ENCODE results near the gene ZCCHC14.
A peak's percentile ranks its signal among the peaks of the same experiment; 100 is the strongest.

Gene ZCCHC14

GRCh38 chr16:87495578-87496446, 3.0 kb upstream of the ZCCHC14 start:
- no peak overlapping the region for H4K8ac ChIP-seq (ENCODE audit: low read length)
- no peaks in the 10 kb centered on the region for H3K9me3 ChIP-seq (ENCODE audit: control insufficient read depth, low read length)
- no peak for DNase-seq
- H3K18ac ChIP-seq (ENCODE audit: low read depth in 1 of 2, low read length in 2 of 2): no peak overlapping the region
- H2BK15ac ChIP-seq (ENCODE audit: low read depth, poor library complexity, severe bottlenecking): no peak overlapping the region
- H2BK120ac ChIP-seq (ENCODE audit: low read depth, low read length): no peak overlapping the region
- H3K23ac ChIP-seq (ENCODE audit: low read length in 2 of 2): no peak overlapping the region
- peaks cover 2% of the 10 kb centered on the region for H3K79me1 ChIP-seq (replicated peaks; ENCODE audit: low read length, poor library complexity, severe bottlenecking)
- H3K4ac ChIP-seq (ENCODE audit: low read depth in 1 of 2, low read length in 2 of 2): no peak overlapping the region
- no peak overlapping the region for H2AFZ ChIP-seq (ENCODE audit: low read depth, low read length)
- H2BK5ac ChIP-seq (ENCODE audit: low read depth, low read length, poor library complexity, severe bottlenecking): no peak overlapping the region
- H3K4me2 ChIP-seq (ENCODE audit: low read length, poor library complexity, severe bottlenecking): no peak overlapping the region
- H2BK12ac ChIP-seq (ENCODE audit: low read length in 2 of 2): no peak overlapping the region
- no peak overlapping the region for H3K14ac ChIP-seq (ENCODE audit: low read length in 2 of 2)
- no peak overlapping the region for H3K9ac ChIP-seq (ENCODE audit: low read length)
- no peak overlapping the region for H2AK5ac ChIP-seq (ENCODE audit: low read length, severe bottlenecking)
- peak overlapping the region; percentile 47 for H4K91ac ChIP-seq (ENCODE audit: low read length)
- H3K4me3 ChIP-seq (ENCODE audit: insufficient read depth in 1 of 2, low read depth in 1 of 2, low read length in 2 of 2): no peak overlapping the region
- no peaks in the 10 kb centered on the region for H3K27me3 ChIP-seq (ENCODE audit: control insufficient read depth in 1 of 2, insufficient read depth in 1 of 2, low read length in 2 of 2)
- peaks cover 16% of the 10 kb centered on the region for H3K4me1 ChIP-seq (ENCODE audit: control insufficient read depth, insufficient read depth, low read depth, low read length)
- WGBS: 84% methylated on average over 16 of the region's 17 CpGs
- peaks cover 8 to 11% of the 10 kb centered on the region in 2 experiments for H3K36me3 ChIP-seq (ENCODE audit: control insufficient read depth in 1 of 2, insufficient read depth in 2 of 2, low read depth in 1 of 2, low read length in 2 of 2)
- no peak overlapping the region for H3K27ac ChIP-seq (ENCODE audit: low read length, poor library complexity, severe bottlenecking)

GRCh38 chr16:87493608-87494280, 920 bp upstream of the ZCCHC14 start:
- Histone ChIP-seq H2BK5ac (ENCODE audit: low read depth, low read length, poor library complexity, severe bottlenecking) (no peak overlapping the region), H3K4me3 (ENCODE audit: insufficient read depth in 1 of 2, low read depth in 1 of 2, low read length in 2 of 2) (peak overlapping the region; percentile 0 to 76), H3K9ac (ENCODE audit: low read length) (peak overlapping the region; percentile 63), H2AFZ (ENCODE audit: low read depth, low read length) (no peak overlapping the region), H2AK5ac (ENCODE audit: low read length, severe bottlenecking) (no peak overlapping the region), H3K27ac (ENCODE audit: low read length, poor library complexity, severe bottlenecking) (no peak overlapping the region), H2BK120ac (ENCODE audit: low read depth, low read length) (no peak overlapping the region), H3K18ac (ENCODE audit: low read depth in 1 of 2, low read length in 2 of 2) (peak overlapping the region in 1 of 2 experiments; percentile 41), H2BK12ac (ENCODE audit: low read length in 2 of 2) (no peak overlapping the region), H3K79me1 (replicated peaks; ENCODE audit: low read length, poor library complexity, severe bottlenecking) (peaks cover 2% of the 10 kb centered on the region), H3K14ac (ENCODE audit: low read length in 2 of 2) (no peak overlapping the region), H3K27me3 (ENCODE audit: control insufficient read depth in 1 of 2, insufficient read depth in 1 of 2, low read length in 2 of 2) (no peaks in the 10 kb centered on the region), H4K8ac (ENCODE audit: low read length) (no peak overlapping the region), H2BK15ac (ENCODE audit: low read depth, poor library complexity, severe bottlenecking) (no peak overlapping the region), H3K9me3 (ENCODE audit: control insufficient read depth, low read length) (no peaks in the 10 kb centered on the region), H3K4ac (ENCODE audit: low read depth in 1 of 2, low read length in 2 of 2) (peak overlapping the region in 1 of 2 experiments; percentile 81), H4K91ac (ENCODE audit: low read length) (no peak overlapping the region), H3K36me3 (ENCODE audit: control insufficient read depth in 1 of 2, insufficient read depth in 2 of 2, low read depth in 1 of 2, low read length in 2 of 2) (peaks cover 11 to 13% of the 10 kb centered on the region in 2 experiments), H3K23ac (ENCODE audit: low read length in 2 of 2) (peak overlapping the region in 1 of 2 experiments; percentile 10), H3K4me1 (ENCODE audit: control insufficient read depth, insufficient read depth, low read depth, low read length) (peaks cover 22% of the 10 kb centered on the region), H3K4me2 (ENCODE audit: low read length, poor library complexity, severe bottlenecking) (peak overlapping the region; percentile 80)
- WGBS: 63% methylated on average over 21 of the region's 23 CpGs
- no peak for DNase-seq

- no peak overlapping the region for H3K4me2 ChIP-seq (ENCODE audit: low read length, poor library complexity, severe bottlenecking)
- H3K36me3 ChIP-seq (ENCODE audit: control insufficient read depth in 1 of 2, insufficient read depth in 2 of 2, low read depth in 1 of 2, low read length in 2 of 2): peaks cover 11 to 17% of the 10 kb centered on the region in 2 experiments
- H3K4me1 ChIP-seq (ENCODE audit: control insufficient read depth, insufficient read depth, low read depth, low read length): peaks cover 28% of the 10 kb centered on the region
- no peak overlapping the region for H2BK12ac ChIP-seq (ENCODE audit: low read length in 2 of 2)
- H3K27ac ChIP-seq (ENCODE audit: low read length, poor library complexity, severe bottlenecking): no peak overlapping the region
- no peak overlapping the region for H4K91ac ChIP-seq (ENCODE audit: low read length)
- DNase-seq: no peak
- H2BK120ac ChIP-seq (ENCODE audit: low read depth, low read length): peak overlapping the region; percentile 71
- no peak overlapping the region for H2BK5ac ChIP-seq (ENCODE audit: low read depth, low read length, poor library complexity, severe bottlenecking)
- WGBS: no CpG with 5 or more reads among the region's 74 CpGs
- no peaks in the 10 kb centered on the region for H3K27me3 ChIP-seq (ENCODE audit: control insufficient read depth in 1 of 2, insufficient read depth in 1 of 2, low read length in 2 of 2)
- peak overlapping the region in 1 of 2 experiments; percentile 75 for H3K4me3 ChIP-seq (ENCODE audit: insufficient read depth in 1 of 2, low read depth in 1 of 2, low read length in 2 of 2)
- peak overlapping the region in 1 of 2 experiments; percentile 90 for H3K14ac ChIP-seq (ENCODE audit: low read length in 2 of 2)
- H3K9ac ChIP-seq (ENCODE audit: low read length): no peak overlapping the region
- H2AK5ac ChIP-seq (ENCODE audit: low read length, severe bottlenecking): no peak overlapping the region
- no peaks in the 10 kb centered on the region for H3K9me3 ChIP-seq (ENCODE audit: control insufficient read depth, low read length)
- no peak overlapping the region for H3K4ac ChIP-seq (ENCODE audit: low read depth in 1 of 2, low read length in 2 of 2)
- peaks cover 2% of the 10 kb centered on the region for H3K79me1 ChIP-seq (replicated peaks; ENCODE audit: low read length, poor library complexity, severe bottlenecking)
- peak overlapping the region; percentile 50 for H2BK15ac ChIP-seq (ENCODE audit: low read depth, poor library complexity, severe bottlenecking)
- H3K23ac ChIP-seq (ENCODE audit: low read length in 2 of 2): no peak overlapping the region
- no peak overlapping the region for H2AFZ ChIP-seq (ENCODE audit: low read depth, low read length)
- peak overlapping the region; percentile 10 to 85 for H3K18ac ChIP-seq (ENCODE audit: low read depth in 1 of 2, low read length in 2 of 2)
- H4K8ac ChIP-seq (ENCODE audit: low read length): no peak overlapping the region
Observed at GRCh38 chr16:87492291-87492630, 563 bp downstream of the ZCCHC14 start.

Data from mesenchymal stem cell (in vitro differentiated cells and primary cell).